Mesendoderm (in vitro differentiated cells): ENCODE data around the gene EGFR.

Source experiments
- DNase-seq: peaks from one replicate; pipeline ENCODE4 v3.0.0; 2013
- H2AK5ac ChIP-seq: 2 replicates; pipeline ENCODE4 v1.6.1; 2013; ENCODE audit warnings: low read length, inconsistent platforms
- H2BK120ac ChIP-seq: 2 replicates; pipeline ENCODE4 v1.6.1; 2013; ENCODE audit warnings: low read depth, mild to moderate bottlenecking, low read length, moderate library complexity, mixed read lengths
- H2BK15ac ChIP-seq: replicated peaks from 2 replicates; pipeline ENCODE4 v1.6.1; 2013; ENCODE audit warnings: low read depth, mild to moderate bottlenecking, moderate library complexity
- H2BK5ac ChIP-seq: 2 replicates; pipeline ENCODE4 v1.6.1; 2013; ENCODE audit warnings: low read length, inconsistent platforms
- H3K18ac ChIP-seq: 2 replicates; pipeline ENCODE4 v1.6.1; 2013; ENCODE audit warnings: mild to moderate bottlenecking, low read length, mixed read lengths
- H3K23ac ChIP-seq: one replicate; pipeline ENCODE4 v1.6.1; 2013; ENCODE audit warnings: low read length
- H3K27ac ChIP-seq: 2 replicates; pipeline ENCODE4 v1.5.1; 2013; ENCODE audit warnings: low read depth, mild to moderate bottlenecking, inconsistent platforms, low read length, moderate library complexity
- H3K27me3 ChIP-seq: 2 replicates; pipeline ENCODE4 v1.6.1; 2013; ENCODE audit warnings: low read length, control low read depth, mild to moderate bottlenecking, inconsistent platforms; ENCODE audit not compliant: insufficient read depth, poor library complexity
- H3K36me3 ChIP-seq: 2 replicates; pipeline ENCODE4 v1.6.1; 2013; ENCODE audit warnings: low read length, inconsistent platforms; ENCODE audit not compliant: control insufficient read depth, insufficient read depth
- H3K4ac ChIP-seq: one replicate; pipeline ENCODE4 v1.6.1; 2013; ENCODE audit warnings: low read depth, mild to moderate bottlenecking, low read length, moderate library complexity
- H3K4me1 ChIP-seq: 2 replicates; pipeline ENCODE4 v1.6.1; 2013; ENCODE audit warnings: low read depth, low read length, inconsistent platforms; ENCODE audit not compliant: control insufficient read depth
- H3K4me2 ChIP-seq: 2 replicates; pipeline ENCODE4 v1.6.1; 2013; ENCODE audit warnings: low read length
- H3K4me3 ChIP-seq: 2 replicates; pipeline ENCODE4 v1.5.1; 2013; ENCODE audit warnings: mild to moderate bottlenecking, low read length
- H3K56ac ChIP-seq: one replicate; pipeline ENCODE4 v1.6.1; 2013; ENCODE audit warnings: low read length
- H3K79me1 ChIP-seq: 2 replicates; pipeline ENCODE4 v1.6.1; 2013; ENCODE audit warnings: low read length, inconsistent platforms
- H3K79me2 ChIP-seq: 2 replicates; pipeline ENCODE4 v1.6.1; 2013; ENCODE audit warnings: mild to moderate bottlenecking, low read length; ENCODE audit not compliant: control insufficient read depth, insufficient read depth
- H3K9ac ChIP-seq: 2 replicates; pipeline ENCODE4 v1.6.1; 2013; ENCODE audit warnings: low read length, inconsistent platforms
- H4K5ac ChIP-seq: one replicate; pipeline ENCODE4 v1.6.1; 2013; ENCODE audit warnings: low read length
- H4K8ac ChIP-seq: one replicate; pipeline ENCODE4 v1.6.1; 2013; ENCODE audit warnings: low read depth, mild to moderate bottlenecking, control low read depth, low read length, moderate library complexity
- WGBS: extraction: QIAGEN DNeasy Blood & Tissue Kit; methylation state at CpG from one replicate; pipeline ENCODE4 v1.1.7; 2013; ENCODE audit warnings: low lambda C conversion rate, missing lambda C conversion rate; ENCODE audit not compliant: insufficient coverage; ENCODE audit errors: extremely low coverage; 5-methylcytosine and 5-hydroxymethylcytosine counted together

EGFR gene

DNA sequence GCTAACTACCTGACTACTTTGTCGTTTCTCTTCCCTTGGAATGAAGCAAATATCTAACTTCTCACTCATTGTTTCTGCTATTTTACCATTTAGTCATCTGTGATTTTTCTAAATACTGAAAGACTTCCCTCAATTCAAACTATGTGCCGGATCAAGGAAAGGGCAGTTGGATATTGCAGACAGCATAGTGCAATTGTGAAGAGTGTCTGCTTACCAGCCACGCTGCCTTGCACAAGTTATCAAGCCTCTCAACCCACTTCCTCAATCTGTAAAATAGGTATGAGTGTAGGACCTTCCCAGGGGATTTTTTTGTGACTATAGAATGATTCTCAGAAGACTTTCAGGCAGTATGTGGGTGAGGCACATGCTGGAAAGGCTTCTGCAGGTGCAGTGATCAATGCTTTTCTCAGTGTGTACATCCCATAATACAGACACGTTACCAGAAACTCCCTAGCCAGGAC lies 54.3 kb downstream of the EGFR start:
- Histone ChIP-seq H2AK5ac (no peak overlapping the region), H3K27me3 (no peaks in the 10 kb centered on the region), H3K56ac (no peak overlapping the region), H3K79me1 (no peaks in the 10 kb centered on the region), H3K79me2 (no peaks in the 10 kb centered on the region), H3K4me2 (no peak overlapping the region), H3K27ac (no peak overlapping the region), H3K36me3 (no peaks in the 10 kb centered on the region), H3K4ac (no peak overlapping the region), H3K23ac (no peak overlapping the region), H3K18ac (no peak overlapping the region), H4K8ac (no peak overlapping the region), H2BK15ac (no peak overlapping the region), H3K4me1 (no peaks in the 10 kb centered on the region), H4K5ac (no peak overlapping the region), H3K9ac (no peak overlapping the region), H2BK5ac (no peak overlapping the region), H3K4me3 (no peak overlapping the region), H2BK120ac (no peak overlapping the region)
- DNase-seq, result no peak
- no CpG with 5 or more reads among the region's 4 CpGs for WGBS

DNA sequence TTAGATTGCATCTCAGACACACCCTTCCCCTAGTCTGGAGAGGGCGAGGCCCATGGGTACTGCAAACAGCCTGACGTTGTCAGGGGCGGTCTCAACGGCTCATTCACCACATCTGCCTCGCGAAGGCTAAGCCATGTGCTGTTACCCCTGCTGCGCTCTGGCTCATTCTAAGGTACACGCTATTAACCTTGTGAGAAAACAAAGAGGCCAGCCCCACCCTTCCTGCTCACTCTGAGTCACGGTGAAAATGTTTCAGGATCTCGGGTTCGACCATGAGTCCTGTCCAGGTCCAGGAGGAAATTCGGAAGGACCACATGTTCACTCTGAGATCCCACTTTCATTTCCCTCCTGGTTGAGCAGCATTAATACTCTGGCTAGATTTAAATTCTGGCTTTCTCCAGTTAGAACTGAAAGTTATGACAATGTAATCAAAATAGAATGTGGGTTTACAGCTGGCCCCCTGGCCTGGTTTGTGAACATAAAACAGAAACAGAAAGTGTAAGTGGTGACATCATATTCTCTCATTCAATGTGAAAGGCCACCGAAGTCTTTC lies 55.2 kb downstream of the EGFR start:
- Histone ChIP-seq H3K9ac (no peak overlapping the region), H2AK5ac (no peak overlapping the region), H3K27me3 (no peaks in the 10 kb centered on the region), H3K4me3 (no peak overlapping the region), H3K79me2 (no peaks in the 10 kb centered on the region), H2BK15ac (no peak overlapping the region), H3K36me3 (no peaks in the 10 kb centered on the region), H2BK120ac (no peak overlapping the region), H3K27ac (no peak overlapping the region), H3K4me1 (no peaks in the 10 kb centered on the region), H3K4me2 (no peak overlapping the region), H3K79me1 (no peaks in the 10 kb centered on the region), H3K18ac (no peak overlapping the region), H4K8ac (no peak overlapping the region), H3K23ac (no peak overlapping the region), H2BK5ac (no peak overlapping the region), H4K5ac (no peak overlapping the region), H3K4ac (no peak overlapping the region), H3K56ac (no peak overlapping the region)
- DNase-seq, result peak; percentile 78
- WGBS, result no CpG with 5 or more reads among the region's 13 CpGs

DNA sequence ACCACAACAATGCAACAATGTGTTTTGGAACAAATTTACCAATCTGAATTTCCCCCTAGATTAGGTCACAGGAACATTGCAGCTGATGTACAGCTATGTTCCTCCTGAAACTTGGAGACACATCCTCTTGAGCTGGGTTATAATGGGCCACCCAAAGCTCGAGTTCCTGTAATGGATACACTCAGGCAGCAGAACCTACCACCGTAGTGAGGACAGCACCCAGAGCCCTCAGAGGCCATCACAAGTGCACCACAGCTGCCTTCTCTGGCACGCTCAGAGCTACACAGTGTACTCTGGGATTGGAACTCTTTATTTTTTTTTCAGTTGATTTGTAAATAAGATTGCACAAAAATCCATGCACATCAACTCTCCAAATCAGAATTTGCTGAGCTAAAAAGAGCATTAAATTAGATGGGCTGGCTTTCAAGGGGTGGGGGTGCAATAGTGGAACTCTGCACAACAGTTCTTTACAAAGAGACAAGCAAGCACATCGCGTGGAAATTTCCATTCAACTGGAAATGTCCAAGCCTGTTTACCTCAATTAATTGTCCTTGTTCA lies 56.7 kb downstream of the EGFR start:
- Histone ChIP-seq H3K79me2 (no peaks in the 10 kb centered on the region), H3K36me3 (no peaks in the 10 kb centered on the region), H3K9ac (no peak overlapping the region), H3K4me2 (no peak overlapping the region), H3K27me3 (no peaks in the 10 kb centered on the region), H4K8ac (no peak overlapping the region), H3K4me1 (no peaks in the 10 kb centered on the region), H3K23ac (no peak overlapping the region), H3K4me3 (no peak overlapping the region), H3K56ac (no peak overlapping the region), H2BK120ac (no peak overlapping the region), H3K27ac (no peak overlapping the region), H2BK5ac (no peak overlapping the region), H2BK15ac (no peak overlapping the region), H3K79me1 (no peaks in the 10 kb centered on the region), H4K5ac (no peak overlapping the region), H3K18ac (no peak overlapping the region), H2AK5ac (no peak overlapping the region), H3K4ac (no peak overlapping the region)
- no peak for DNase-seq
- no CpG with 5 or more reads among the region's 5 CpGs for WGBS

- H3K27ac ChIP-seq, result no peak overlapping the region
- no peaks in the 10 kb centered on the region for H3K4me1 ChIP-seq
- no peak overlapping the region for H2AK5ac ChIP-seq
These were observed 59.0 kb downstream of the EGFR start for GRCh38 chr7:55077561-55078410.

GRCh38 chr7:55078465-55079372 lies 59.9 kb downstream of the EGFR start:
- Histone ChIP-seq H3K56ac (no peak overlapping the region), H3K79me2 (no peaks in the 10 kb centered on the region), H2AK5ac (no peak overlapping the region), H4K8ac (no peak overlapping the region), H2BK5ac (no peak overlapping the region), H3K36me3 (no peaks in the 10 kb centered on the region), H3K4ac (no peak overlapping the region), H3K27me3 (no peaks in the 10 kb centered on the region), H3K9ac (no peak overlapping the region), H3K27ac (no peak overlapping the region), H3K4me2 (no peak overlapping the region), H3K23ac (no peak overlapping the region), H3K4me1 (no peaks in the 10 kb centered on the region), H3K79me1 (no peaks in the 10 kb centered on the region), H2BK15ac (no peak overlapping the region), H3K18ac (no peak overlapping the region), H4K5ac (no peak overlapping the region), H3K4me3 (no peak overlapping the region), H2BK120ac (no peak overlapping the region)
- no CpG with 5 or more reads among the region's 42 CpGs for WGBS
- DNase-seq, result peak; percentile 54

More at GRCh38 chr7:55077561-55078410, 59.0 kb downstream of the EGFR start:
- no peak overlapping the region for H3K23ac ChIP-seq
- H3K4ac ChIP-seq, result no peak overlapping the region
- no peak overlapping the region for H2BK5ac ChIP-seq
- H3K56ac ChIP-seq, result no peak overlapping the region
- H2BK15ac ChIP-seq, result no peak overlapping the region
- no peaks in the 10 kb centered on the region for H3K27me3 ChIP-seq
- no peaks in the 10 kb centered on the region for H3K79me2 ChIP-seq
- no CpG with 5 or more reads among the region's 34 CpGs for WGBS
- H2BK120ac ChIP-seq, result no peak overlapping the region
- no peak overlapping the region for H4K8ac ChIP-seq
- no peaks in the 10 kb centered on the region for H3K79me1 ChIP-seq
- H3K4me3 ChIP-seq, result no peak overlapping the region
- H3K18ac ChIP-seq, result no peak overlapping the region
- H3K36me3 ChIP-seq, result no peaks in the 10 kb centered on the region
- H3K4me2 ChIP-seq, result no peak overlapping the region
- H3K9ac ChIP-seq, result no peak overlapping the region
- H4K5ac ChIP-seq, result no peak overlapping the region
- DNase-seq, result no peak
